Measurements from ENCODE around the gene TMED4.

Gene TMED4

GRCh38 chr7:44590910-44591309 lies 8.9 kb upstream of the TMED4 start:
- TF ChIP-seq ZNF274 (IDR thresholded peaks at IDR 0.05; ENCODE audit: low read depth, low read length) (no peak), YY1 (IDR thresholded peaks at IDR 0.05; ENCODE audit: insufficient read depth, insufficient read length) (no peak), SUZ12 (IDR thresholded peaks at IDR 0.05; ENCODE audit: extremely low read depth, insufficient read depth, insufficient read length) (no peak)
- no peak for DNase-seq (ENCODE audit: low read depth, low spot score)
- no peak overlapping the region for H3K4me3 ChIP-seq (ENCODE audit: insufficient read length, low read depth)
- no peak overlapping the region for H3K9ac ChIP-seq (ENCODE audit: insufficient read length, low read depth)
- no peaks in the 10 kb centered on the region for H3K4me1 ChIP-seq (ENCODE audit: insufficient read depth, insufficient read length)
- H3K9me3 ChIP-seq (ENCODE audit: insufficient read depth, low read length), result no peaks in the 10 kb centered on the region
- H3K27me3 ChIP-seq (ENCODE audit: insufficient read depth, insufficient read length), result no peaks in the 10 kb centered on the region
- no peaks in the 10 kb centered on the region for H3K36me3 ChIP-seq (ENCODE audit: insufficient read depth, insufficient read length, low read length)

- no peak for DNase-seq (ENCODE audit: low read depth, low spot score)
- TF ChIP-seq YY1 (IDR thresholded peaks at IDR 0.05; ENCODE audit: insufficient read depth, insufficient read length), result no peak
- TF ChIP-seq ZNF274 (IDR thresholded peaks at IDR 0.05; ENCODE audit: low read depth, low read length), result no peak
- no peak for TF ChIP-seq SUZ12 (IDR thresholded peaks at IDR 0.05; ENCODE audit: extremely low read depth, insufficient read depth, insufficient read length)
These were observed 6.0 kb upstream of the TMED4 start for GRCh38 chr7:44587843-44588711.

GRCh38 chr7:44583146-44583865 lies 1.3 kb upstream of the TMED4 start:
- H3K4me3 ChIP-seq (ENCODE audit: insufficient read length, low read depth), result peak overlapping the region; percentile 77
- peak overlapping the region; percentile 92 for H3K9ac ChIP-seq (ENCODE audit: insufficient read length, low read depth)
- no peak for DNase-seq (ENCODE audit: low read depth, low spot score)

More at GRCh38 chr7:44587843-44588711, 6.0 kb upstream of the TMED4 start:
- H3K27me3 ChIP-seq (ENCODE audit: insufficient read depth, insufficient read length), result no peaks in the 10 kb centered on the region
- no peaks in the 10 kb centered on the region for H3K9me3 ChIP-seq (ENCODE audit: insufficient read depth, low read length)
- H3K4me3 ChIP-seq (ENCODE audit: insufficient read length, low read depth), result no peak overlapping the region
- peak overlapping the region; percentile 10 for H3K9ac ChIP-seq (ENCODE audit: insufficient read length, low read depth)
- H3K36me3 ChIP-seq (ENCODE audit: insufficient read depth, insufficient read length, low read length), result no peaks in the 10 kb centered on the region
- no peaks in the 10 kb centered on the region for H3K4me1 ChIP-seq (ENCODE audit: insufficient read depth, insufficient read length)

GRCh38 chr7:44580945-44581878 lies 819 bp downstream of the TMED4 start:
- Histone ChIP-seq H3K9ac (ENCODE audit: insufficient read length, low read depth) (peak overlapping the region; percentile 98), H3K4me3 (ENCODE audit: insufficient read length, low read depth) (peak overlapping the region; percentile 89), H3K4me1 (ENCODE audit: insufficient read depth, insufficient read length) (peaks cover 3% of the 10 kb centered on the region), H3K27me3 (ENCODE audit: insufficient read depth, insufficient read length) (no peaks in the 10 kb centered on the region), H3K36me3 (ENCODE audit: insufficient read depth, insufficient read length, low read length) (peaks cover 43% of the 10 kb centered on the region), H3K9me3 (ENCODE audit: insufficient read depth, low read length) (no peaks in the 10 kb centered on the region)
- no peak for DNase-seq (ENCODE audit: low read depth, low spot score)
- TF ChIP-seq YY1 (IDR thresholded peaks at IDR 0.05; ENCODE audit: insufficient read depth, insufficient read length), result no peak
- TF ChIP-seq ZNF274 (IDR thresholded peaks at IDR 0.05; ENCODE audit: low read depth, low read length), result no peak
- no peak for TF ChIP-seq SUZ12 (IDR thresholded peaks at IDR 0.05; ENCODE audit: extremely low read depth, insufficient read depth, insufficient read length)

More at GRCh38 chr7:44583146-44583865, 1.3 kb upstream of the TMED4 start:
- Histone ChIP-seq H3K4me1 (ENCODE audit: insufficient read depth, insufficient read length) (peaks cover 3% of the 10 kb centered on the region), H3K36me3 (ENCODE audit: insufficient read depth, insufficient read length, low read length) (peaks cover 32% of the 10 kb centered on the region), H3K9me3 (ENCODE audit: insufficient read depth, low read length) (no peaks in the 10 kb centered on the region), H3K27me3 (ENCODE audit: insufficient read depth, insufficient read length) (no peaks in the 10 kb centered on the region)
- TF ChIP-seq SUZ12 (IDR thresholded peaks at IDR 0.05; ENCODE audit: extremely low read depth, insufficient read depth, insufficient read length) (no peak), ZNF274 (IDR thresholded peaks at IDR 0.05; ENCODE audit: low read depth, low read length) (no peak), YY1 (IDR thresholded peaks at IDR 0.05; ENCODE audit: insufficient read depth, insufficient read length) (no peak)

- TF ChIP-seq YY1 (IDR thresholded peaks at IDR 0.05; ENCODE audit: insufficient read depth, insufficient read length) (no peak), ZNF274 (IDR thresholded peaks at IDR 0.05; ENCODE audit: low read depth, low read length) (no peak), SUZ12 (IDR thresholded peaks at IDR 0.05; ENCODE audit: extremely low read depth, insufficient read depth, insufficient read length) (no peak)
- H3K27me3 ChIP-seq (ENCODE audit: insufficient read depth, insufficient read length), result no peaks in the 10 kb centered on the region
- H3K9ac ChIP-seq (ENCODE audit: insufficient read length, low read depth), result no peak overlapping the region
- DNase-seq (ENCODE audit: low read depth, low spot score), result no peak
- peaks cover 79% of the 10 kb centered on the region for H3K36me3 ChIP-seq (ENCODE audit: insufficient read depth, insufficient read length, low read length)
- H3K4me1 ChIP-seq (ENCODE audit: insufficient read depth, insufficient read length), result peaks cover 7% of the 10 kb centered on the region
- H3K4me3 ChIP-seq (ENCODE audit: insufficient read length, low read depth), result no peak overlapping the region
- no peaks in the 10 kb centered on the region for H3K9me3 ChIP-seq (ENCODE audit: insufficient read depth, low read length)
These were observed 5.8 kb downstream of the TMED4 start for GRCh38 chr7:44576228-44576627.

- Histone ChIP-seq H3K9ac (ENCODE audit: insufficient read length, low read depth) (peak overlapping the region; percentile 99), H3K4me3 (ENCODE audit: insufficient read length, low read depth) (peak overlapping the region; percentile 98)
These were observed 7.0 kb downstream of the TMED4 start for GRCh38 chr7:44575054-44575453.

More at GRCh38 chr7:44575054-44575453, 7.0 kb downstream of the TMED4 start:
- no peaks in the 10 kb centered on the region for H3K27me3 ChIP-seq (ENCODE audit: insufficient read depth, insufficient read length)
- TF ChIP-seq SUZ12 (IDR thresholded peaks at IDR 0.05; ENCODE audit: extremely low read depth, insufficient read depth, insufficient read length) (no peak), ZNF274 (IDR thresholded peaks at IDR 0.05; ENCODE audit: low read depth, low read length) (no peak), YY1 (IDR thresholded peaks at IDR 0.05; ENCODE audit: insufficient read depth, insufficient read length) (no peak)
- no peak for DNase-seq (ENCODE audit: low read depth, low spot score)
- peaks cover 79% of the 10 kb centered on the region for H3K36me3 ChIP-seq (ENCODE audit: insufficient read depth, insufficient read length, low read length)
- no peaks in the 10 kb centered on the region for H3K9me3 ChIP-seq (ENCODE audit: insufficient read depth, low read length)
- H3K4me1 ChIP-seq (ENCODE audit: insufficient read depth, insufficient read length), result peaks cover 5% of the 10 kb centered on the region
